H1 (cell line): Measurements from ENCODE around the gene SLC26A6. TPM values are rescaled to one million over a fixed set of nuclear protein-coding genes. Genes with fewer than 3 reads are reported as not detected.

ENCODE experiments used
- EZH2 ChIP-seq: fragments of 200-600 bp; sonication (generic); IDR thresholded peaks from 2 replicates; pipeline ENCODE4 v1.7.1; 2012; ENCODE audit warnings: low read depth, mild to moderate bottlenecking, moderate library complexity, low read length, inconsistent platforms; ENCODE audit not compliant: severe bottlenecking
- GABPA ChIP-seq: IDR thresholded peaks from 2 replicates; pipeline ENCODE4 v1.6.1; 2011; ENCODE audit warnings: mild to moderate bottlenecking, low read length, moderate library complexity, borderline replicate concordance; ENCODE audit not compliant: insufficient read depth
- KDM4A ChIP-seq: IDR thresholded peaks from one replicate; pipeline ENCODE4 v1.7.1; 2012; ENCODE audit warnings: low read depth, mild to moderate bottlenecking, moderate library complexity, low read length, inconsistent platforms; ENCODE audit not compliant: severe bottlenecking
- NRF1 ChIP-seq: IDR thresholded peaks from 2 replicates; pipeline ENCODE4 v1.6.1; 2011; ENCODE audit warnings: mild to moderate bottlenecking, low read depth, low read length, improper control_type of control experiment
- PHF8 ChIP-seq: fragments of 200-600 bp; sonication (generic); conservative IDR thresholded peaks from 2 replicates; pipeline ENCODE4 v1.7.1; 2012; ENCODE audit warnings: low read depth, mild to moderate bottlenecking, inconsistent platforms, low read length, moderate library complexity
- POLR2A ChIP-seq, 2 experiments: IDR thresholded peaks; 1 replicate in 1 of 2; 2 replicates in 1 of 2; pipeline ENCODE4 v1.6.1; 2011; ENCODE audit warnings: low read depth in 2 of 2, low read length in 2 of 2, mild to moderate bottlenecking in 2 of 2; ENCODE audit errors: control extremely low read depth in 1 of 2
- RBBP5 ChIP-seq: IDR thresholded peaks from 2 replicates; pipeline ENCODE4 v1.7.1; 2012; ENCODE audit warnings: low read depth, mild to moderate bottlenecking, inconsistent platforms, low read length, moderate library complexity, borderline replicate concordance
- SIN3A ChIP-seq, 2 experiments: IDR thresholded peaks in 1 of 2; conservative IDR thresholded peaks in 1 of 2; 2 replicates each; pipeline ENCODE4 v1.6.1; 2011 to 2012; ENCODE audit warnings: low read length in 2 of 2, improper control_type of control experiment in 1 of 2, low read depth in 1 of 2, mild to moderate bottlenecking in 1 of 2
- TAF1 ChIP-seq: IDR thresholded peaks from 2 replicates; pipeline ENCODE4 v1.6.1; 2011; ENCODE audit warnings: mild to moderate bottlenecking, low read depth, low read length
- TAF7 ChIP-seq: optimal IDR thresholded peaks from 2 replicates; pipeline ENCODE3; 2011; ENCODE audit warnings: low read depth, mild to moderate bottlenecking, inconsistent platforms, low read length, moderate library complexity, borderline replicate concordance
- polyA plus RNA-seq, 7 experiments: library from polyadenylated mRNA; depleted of rRNA in 3 of 7; stranded (reverse) in 5 of 7; unstranded in 2 of 7; fragments of >200 nt in 5 of 7; fragments of 200-250 nt in 2 of 7; gene quantifications; 1 replicate in 5 of 7; 2 replicates in 1 of 7; 4 replicates in 1 of 7; pipeline versions ENCODE4 v1.2.1 to v1.2.3, GENCODE V29; 2011 to 2013; ENCODE audit warnings: missing spikeins in 2 of 7, mixed read lengths in 2 of 7
- total RNA-seq: library from RNA; stranded (reverse); fragmentation: NEBNext Ultra II Directional; extraction: Animal tissue kit (Norgen Biotek cat#: 25700); gene quantifications from 2 replicates; pipeline ENCODE4 v1.2.1, GENCODE V29; 2021
- TF ChIP-seq, protein P1 (sequence below): IDR thresholded peaks from 2 replicates; pipeline ENCODE4 v1.6.1; 2012; ENCODE audit warnings: low read length, inconsistent platforms
- TF ChIP-seq, protein P2 (sequence below): IDR thresholded peaks from 2 replicates; pipeline ENCODE4 v1.6.1; 2011; ENCODE audit warnings: low read depth, mild to moderate bottlenecking, low read length; ENCODE audit not compliant: insufficient read depth

The SLC26A6 gene
- total and polyA plus RNA-seq, 2 of the 8 experiments (the other 6 are each of a cell fraction or from before 2014, with no cell fraction given) = 50.4 to 58.0 TPM

DNA sequence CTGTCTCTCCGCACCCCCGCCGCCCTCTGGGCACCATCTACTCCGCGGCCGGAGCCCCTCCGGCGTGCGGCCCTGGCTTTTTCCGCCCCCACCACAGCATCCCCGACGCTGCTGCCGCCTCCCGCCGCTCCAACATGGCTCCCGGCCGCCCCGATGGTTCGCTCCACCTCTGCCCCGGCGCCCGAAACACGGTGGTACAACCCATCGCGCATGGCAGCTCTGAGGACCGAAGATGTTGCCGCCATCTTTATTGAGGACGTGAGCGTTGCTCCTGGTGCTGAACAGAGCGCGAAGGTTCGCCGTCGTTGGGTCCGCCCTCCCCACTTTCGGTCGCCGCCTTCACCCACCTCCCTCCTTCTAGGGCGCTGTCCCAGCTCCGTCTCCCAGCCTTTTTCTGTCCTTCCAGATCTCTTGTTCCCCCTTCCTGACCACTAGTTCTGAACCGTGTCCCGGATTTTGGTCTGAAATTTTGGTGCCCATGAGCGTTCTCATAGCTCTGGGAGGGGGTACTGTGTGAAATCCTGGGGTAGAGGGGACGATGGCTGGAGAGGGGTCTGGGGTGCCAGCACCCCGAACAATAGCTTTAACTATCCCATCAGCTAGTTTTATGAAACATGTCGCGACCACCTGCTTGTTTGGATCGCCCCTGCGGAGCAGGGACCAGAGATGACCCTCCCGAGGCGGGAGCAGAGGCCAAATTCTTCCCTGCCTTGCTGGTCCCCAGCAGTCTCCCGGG, 27.7 kb upstream of the SLC26A6 start, which contains the start of gene CELSR3 (continued):
- no peak for TF ChIP-seq EZH2
- TF ChIP-seq PHF8 = peak; percentile 58
- no peak for TF ChIP-seq NRF1
- no peak for TF ChIP-seq GABPA
- peak; percentile 55 for TF ChIP-seq TAF7
- peak; percentile 42 for TF ChIP-seq KDM4A
- peak in 1 of 2 experiments; percentile 74; a peak in 1 of 3 replicates for TF ChIP-seq POLR2A (IDR thresholded peaks at IDR 0.05; ENCODE audit: control extremely low read depth in 1 of 2, low read depth in 2 of 2, low read length in 2 of 2)
- TF ChIP-seq SIN3A (conservative IDR thresholded peaks at IDR 0.05 in 1 of 2, IDR thresholded peaks at IDR 0.05 in 1 of 2; ENCODE audit: low read depth in 1 of 2, low read length in 2 of 2) = 0 out of 4 replicates have a peak, but pooled peaks of 1 of the 2 experiments have one; percentile 20
- peak; percentile 76 for TF ChIP-seq TAF1
- peak; percentile 31 for TF ChIP-seq RBBP5
- TF ChIP-seq, protein P1, sequence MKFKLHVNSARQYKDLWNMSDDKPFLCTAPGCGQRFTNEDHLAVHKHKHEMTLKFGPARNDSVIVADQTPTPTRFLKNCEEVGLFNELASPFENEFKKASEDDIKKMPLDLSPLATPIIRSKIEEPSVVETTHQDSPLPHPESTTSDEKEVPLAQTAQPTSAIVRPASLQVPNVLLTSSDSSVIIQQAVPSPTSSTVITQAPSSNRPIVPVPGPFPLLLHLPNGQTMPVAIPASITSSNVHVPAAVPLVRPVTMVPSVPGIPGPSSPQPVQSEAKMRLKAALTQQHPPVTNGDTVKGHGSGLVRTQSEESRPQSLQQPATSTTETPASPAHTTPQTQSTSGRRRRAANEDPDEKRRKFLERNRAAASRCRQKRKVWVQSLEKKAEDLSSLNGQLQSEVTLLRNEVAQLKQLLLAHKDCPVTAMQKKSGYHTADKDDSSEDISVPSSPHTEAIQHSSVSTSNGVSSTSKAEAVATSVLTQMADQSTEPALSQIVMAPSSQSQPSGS = no peak
- TF ChIP-seq, protein P2, sequence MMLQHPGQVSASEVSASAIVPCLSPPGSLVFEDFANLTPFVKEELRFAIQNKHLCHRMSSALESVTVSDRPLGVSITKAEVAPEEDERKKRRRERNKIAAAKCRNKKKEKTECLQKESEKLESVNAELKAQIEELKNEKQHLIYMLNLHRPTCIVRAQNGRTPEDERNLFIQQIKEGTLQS = no peak
